H4 (cell line): ENCODE results near the gene SCAPER. TPM values are rescaled to one million over a fixed set of nuclear protein-coding genes. Genes with fewer than 3 reads are reported as not detected.
A peak's percentile ranks its signal among the peaks of the same experiment; 100 is the strongest.

Experiments used
- DNase-seq: peaks from one replicate; pipeline ENCODE4 v3.0.0-alpha.2; 2015; ENCODE audit warnings: low spot score
- total RNA-seq: library from RNA; depleted of rRNA; stranded (reverse); fragments of >200 nt; shearing (Covaris generic); gene quantifications from 2 replicates; pipeline ENCODE4 v1.2.3, GENCODE V29; 2014; rRNA removed

SCAPER gene, protein sequence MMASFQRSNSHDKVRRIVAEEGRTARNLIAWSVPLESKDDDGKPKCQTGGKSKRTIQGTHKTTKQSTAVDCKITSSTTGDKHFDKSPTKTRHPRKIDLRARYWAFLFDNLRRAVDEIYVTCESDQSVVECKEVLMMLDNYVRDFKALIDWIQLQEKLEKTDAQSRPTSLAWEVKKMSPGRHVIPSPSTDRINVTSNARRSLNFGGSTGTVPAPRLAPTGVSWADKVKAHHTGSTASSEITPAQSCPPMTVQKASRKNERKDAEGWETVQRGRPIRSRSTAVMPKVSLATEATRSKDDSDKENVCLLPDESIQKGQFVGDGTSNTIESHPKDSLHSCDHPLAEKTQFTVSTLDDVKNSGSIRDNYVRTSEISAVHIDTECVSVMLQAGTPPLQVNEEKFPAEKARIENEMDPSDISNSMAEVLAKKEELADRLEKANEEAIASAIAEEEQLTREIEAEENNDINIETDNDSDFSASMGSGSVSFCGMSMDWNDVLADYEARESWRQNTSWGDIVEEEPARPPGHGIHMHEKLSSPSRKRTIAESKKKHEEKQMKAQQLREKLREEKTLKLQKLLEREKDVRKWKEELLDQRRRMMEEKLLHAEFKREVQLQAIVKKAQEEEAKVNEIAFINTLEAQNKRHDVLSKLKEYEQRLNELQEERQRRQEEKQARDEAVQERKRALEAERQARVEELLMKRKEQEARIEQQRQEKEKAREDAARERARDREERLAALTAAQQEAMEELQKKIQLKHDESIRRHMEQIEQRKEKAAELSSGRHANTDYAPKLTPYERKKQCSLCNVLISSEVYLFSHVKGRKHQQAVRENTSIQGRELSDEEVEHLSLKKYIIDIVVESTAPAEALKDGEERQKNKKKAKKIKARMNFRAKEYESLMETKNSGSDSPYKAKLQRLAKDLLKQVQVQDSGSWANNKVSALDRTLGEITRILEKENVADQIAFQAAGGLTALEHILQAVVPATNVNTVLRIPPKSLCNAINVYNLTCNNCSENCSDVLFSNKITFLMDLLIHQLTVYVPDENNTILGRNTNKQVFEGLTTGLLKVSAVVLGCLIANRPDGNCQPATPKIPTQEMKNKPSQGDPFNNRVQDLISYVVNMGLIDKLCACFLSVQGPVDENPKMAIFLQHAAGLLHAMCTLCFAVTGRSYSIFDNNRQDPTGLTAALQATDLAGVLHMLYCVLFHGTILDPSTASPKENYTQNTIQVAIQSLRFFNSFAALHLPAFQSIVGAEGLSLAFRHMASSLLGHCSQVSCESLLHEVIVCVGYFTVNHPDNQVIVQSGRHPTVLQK (N-terminal part only)
- 2.5 and 10.0 TPM in 2 replicates for total RNA-seq

DNA sequence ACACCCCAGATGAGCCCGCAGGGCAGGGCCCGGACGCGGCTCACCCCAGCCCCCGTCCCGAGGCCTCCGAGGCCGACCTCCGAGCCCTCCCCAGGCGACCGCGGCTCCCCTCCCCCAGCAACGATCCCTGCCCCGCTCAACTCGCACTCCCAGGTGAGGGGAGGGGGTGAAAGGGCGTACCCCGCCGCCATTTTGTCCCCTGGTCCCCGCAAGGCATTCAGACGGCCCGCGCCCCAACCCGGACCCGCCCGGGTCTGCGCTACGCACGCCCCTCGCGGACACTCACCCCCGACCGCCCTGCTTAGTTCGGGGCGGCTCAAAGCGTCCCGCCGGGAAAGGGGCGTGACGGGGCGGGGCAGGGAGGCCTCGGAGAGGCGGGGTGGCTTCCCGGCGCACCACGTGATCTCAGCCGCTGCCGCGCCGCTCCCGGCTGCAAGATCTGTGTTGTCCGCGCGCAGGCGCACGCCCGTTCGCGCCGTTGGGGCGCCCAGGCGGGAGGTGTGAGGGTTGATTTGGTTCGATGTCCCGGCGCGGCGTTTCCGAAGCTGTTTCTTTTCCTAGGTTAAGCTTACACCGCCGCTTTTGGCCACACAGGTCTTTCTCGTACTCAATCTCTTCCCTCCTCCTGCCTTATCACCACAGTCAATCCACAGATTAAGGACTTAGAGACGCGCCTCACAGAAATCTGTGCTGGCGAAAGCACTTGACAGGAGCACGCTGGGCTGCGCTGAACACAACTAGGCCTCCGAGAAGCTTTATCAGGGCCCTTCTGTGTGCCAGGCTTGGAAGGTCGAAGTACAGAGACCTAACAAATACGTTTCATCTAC lies at the start of gene SCAPER:
TSS of gene SCAPER (minus strand) at position 328 of the 827 bp plus-strand sequence. CDS start 21,523 bp downstream, outside the sequence.
- DNase-seq: peak; percentile 68

DNA sequence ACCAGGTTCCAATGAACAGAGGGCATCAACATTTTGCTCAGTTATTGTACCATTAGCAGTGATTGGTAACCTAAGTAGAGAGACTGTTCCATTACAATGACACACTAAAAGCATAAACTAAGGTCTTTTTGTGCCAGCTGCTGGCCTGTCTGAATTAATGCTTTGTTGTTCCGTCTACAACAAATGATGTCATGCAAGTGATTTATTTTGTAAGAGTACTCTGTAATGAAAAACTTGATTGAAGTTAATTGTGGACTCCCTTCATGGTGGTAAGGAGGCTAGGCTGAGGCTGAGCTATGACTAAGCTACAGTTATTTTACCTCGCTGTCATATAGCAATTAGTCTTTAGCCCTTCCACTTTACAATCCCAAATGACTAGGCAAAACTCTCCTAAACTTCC lies 49.6 kb upstream of the SCAPER start:
- peak; percentile 44 for DNase-seq

DNA sequence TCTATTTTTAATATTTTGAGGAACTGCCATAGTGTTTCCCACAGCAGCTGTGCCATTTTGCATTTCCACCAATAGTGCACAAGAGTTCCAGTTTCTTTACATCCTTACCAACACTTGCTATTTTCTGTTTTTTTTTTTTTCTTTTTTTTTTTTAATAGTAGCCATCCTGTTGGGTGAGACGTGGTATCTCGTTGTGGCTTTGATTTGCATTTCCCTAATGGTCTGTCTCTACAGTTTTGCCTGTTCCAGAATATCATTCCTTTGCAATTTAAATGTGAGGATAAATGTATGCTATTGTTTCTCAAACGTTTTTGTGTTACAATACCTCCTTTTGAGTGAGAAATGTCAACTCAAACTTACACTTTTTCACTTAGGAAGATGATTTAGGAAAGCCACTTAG lies 48.8 kb upstream of the SCAPER start:
- no peak for DNase-seq

DNA sequence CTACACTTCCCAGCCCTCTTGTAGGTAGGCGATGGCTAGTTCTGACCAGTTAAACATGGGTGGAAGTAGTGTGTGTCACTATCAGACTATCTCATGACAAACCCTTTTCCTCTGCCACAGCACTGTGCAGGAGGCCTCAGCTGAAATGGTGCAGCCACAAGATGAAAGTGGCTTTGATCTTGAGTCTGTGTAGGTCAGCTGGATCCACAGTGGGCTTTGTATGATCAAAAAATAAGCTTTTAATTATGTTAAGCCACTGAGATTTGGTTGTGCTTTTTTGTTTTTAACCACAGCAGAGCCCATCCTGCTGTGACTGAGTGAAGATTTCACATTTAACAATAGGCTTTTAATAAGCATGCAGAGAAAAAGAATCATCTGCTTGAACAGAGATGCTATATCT lies 46.1 kb upstream of the SCAPER start:
- no peak for DNase-seq

DNA sequence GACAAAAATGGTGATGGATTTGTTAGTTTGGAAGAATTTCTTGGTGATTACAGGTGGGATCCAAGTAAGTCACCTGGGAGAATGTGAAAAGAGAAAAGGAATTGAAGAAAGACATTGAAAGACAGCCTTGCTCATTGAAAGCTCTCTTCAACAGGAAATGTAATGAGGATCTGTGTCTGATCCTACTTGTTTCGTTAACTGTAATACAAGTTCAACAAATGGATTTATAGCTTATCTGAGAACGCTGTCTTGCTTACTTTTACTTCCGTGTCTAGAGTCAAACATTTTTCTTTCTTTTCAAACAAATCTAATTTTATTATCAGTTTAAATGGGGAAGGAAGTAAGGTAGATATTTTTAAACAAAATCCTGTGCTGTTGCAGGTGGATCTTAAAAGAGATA lies 42.3 kb upstream of the SCAPER start:
- no peak for DNase-seq

DNA sequence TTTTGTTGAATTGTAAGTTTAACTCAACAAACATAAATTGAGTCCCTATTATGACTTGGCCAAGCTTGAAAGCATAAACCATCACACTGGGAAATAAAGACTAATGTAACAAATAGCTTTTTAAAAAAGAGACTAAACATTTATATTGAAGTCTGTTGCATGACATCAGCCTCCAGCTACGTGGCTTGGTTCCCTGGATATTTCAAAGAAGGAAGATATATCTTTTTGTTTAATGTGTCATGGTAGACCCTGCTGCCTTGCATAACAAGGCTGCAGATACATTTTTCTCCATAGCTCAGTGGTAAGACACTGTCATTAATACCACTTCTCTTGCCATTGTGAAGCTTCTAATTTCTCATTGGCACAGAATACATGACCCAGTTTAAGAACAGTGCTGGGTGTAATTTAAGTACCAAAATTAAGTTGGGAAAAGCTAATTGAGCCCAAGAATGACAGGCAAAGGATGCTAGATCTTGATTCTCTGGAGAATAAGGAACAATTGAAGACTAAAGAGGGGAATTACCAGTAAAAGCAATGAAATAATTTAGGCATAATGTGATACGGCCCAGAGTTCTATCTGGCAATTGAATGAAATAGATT lies 40.5 kb upstream of the SCAPER start:
- no peak for DNase-seq

DNA sequence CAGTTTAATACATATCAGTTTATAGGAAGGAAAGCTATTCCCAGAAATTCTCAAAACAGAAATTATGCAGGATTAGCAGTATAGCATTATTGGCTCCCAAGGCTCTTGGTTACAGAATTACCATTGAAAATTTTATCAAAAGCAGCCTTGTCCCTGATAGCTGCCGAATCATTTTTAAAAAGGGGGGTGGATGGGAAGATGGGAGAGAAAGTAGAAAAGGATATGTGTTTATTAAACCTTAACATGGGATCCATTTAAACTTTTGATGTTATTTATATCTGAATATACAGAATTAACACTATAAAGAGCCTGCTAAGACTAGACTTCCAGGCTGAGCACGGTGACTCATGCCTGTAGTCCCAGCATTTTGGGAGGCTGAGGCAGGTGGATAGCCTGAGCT lies 37.2 kb upstream of the SCAPER start:
- DNase-seq: no peak

DNA sequence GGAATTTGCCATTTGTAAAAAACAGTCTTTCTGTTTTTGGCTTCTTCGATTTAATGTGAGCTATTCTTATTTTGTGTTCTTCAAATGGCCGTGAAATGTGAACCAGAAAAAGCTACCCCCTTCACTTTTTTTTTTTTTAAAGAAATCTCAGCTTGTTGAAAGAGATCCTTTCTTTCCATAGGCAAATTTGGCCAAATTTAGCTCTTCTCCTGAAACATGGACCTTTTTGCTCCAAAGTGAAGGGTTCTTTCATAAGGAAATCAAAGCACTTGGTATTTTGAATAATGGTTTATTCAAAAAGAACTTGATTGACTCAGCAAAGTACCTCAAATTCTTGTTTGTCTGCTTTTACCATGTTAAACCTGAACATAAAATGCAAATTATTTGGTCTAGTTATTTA lies 36.5 kb upstream of the SCAPER start:
- no peak for DNase-seq

DNA sequence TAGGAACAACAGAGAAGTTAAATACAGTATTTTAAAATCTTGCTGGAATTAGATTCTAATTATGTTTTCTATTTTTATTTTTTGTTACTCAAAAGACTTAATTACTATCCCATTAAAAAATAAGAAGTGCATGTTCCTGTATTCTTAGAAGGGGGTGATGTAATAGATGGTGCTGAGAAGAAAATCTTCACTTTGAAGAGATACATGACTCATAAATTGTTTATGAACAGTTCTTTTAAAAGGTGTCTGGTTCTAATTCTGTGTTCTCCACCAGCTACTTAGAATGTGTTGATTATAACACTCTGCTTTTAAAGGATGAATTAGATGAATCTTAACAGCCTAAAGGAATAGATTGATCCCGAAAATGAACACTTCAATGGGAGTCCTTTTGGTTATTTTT lies 34.6 kb upstream of the SCAPER start:
- no peak for DNase-seq

DNA sequence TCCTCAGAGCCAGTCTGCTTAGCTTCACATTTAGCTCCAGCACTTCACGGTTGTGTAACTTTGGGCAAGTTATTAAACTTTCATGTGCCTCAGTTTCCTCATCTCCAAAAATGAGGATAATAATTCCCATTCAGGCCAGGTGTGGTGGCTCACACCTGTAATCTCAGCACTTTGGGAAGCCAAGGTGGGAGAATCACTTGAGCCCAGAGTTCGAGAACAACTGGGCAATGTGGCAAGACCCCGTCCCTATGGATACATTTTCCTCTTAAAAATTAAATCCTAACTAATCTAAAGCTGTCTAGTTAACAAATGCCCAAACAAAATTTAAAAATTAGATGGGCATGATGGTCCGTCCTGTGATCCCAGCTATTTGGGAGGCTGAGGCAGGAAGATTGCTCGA lies 33.6 kb upstream of the SCAPER start:
- DNase-seq: no peak

DNA sequence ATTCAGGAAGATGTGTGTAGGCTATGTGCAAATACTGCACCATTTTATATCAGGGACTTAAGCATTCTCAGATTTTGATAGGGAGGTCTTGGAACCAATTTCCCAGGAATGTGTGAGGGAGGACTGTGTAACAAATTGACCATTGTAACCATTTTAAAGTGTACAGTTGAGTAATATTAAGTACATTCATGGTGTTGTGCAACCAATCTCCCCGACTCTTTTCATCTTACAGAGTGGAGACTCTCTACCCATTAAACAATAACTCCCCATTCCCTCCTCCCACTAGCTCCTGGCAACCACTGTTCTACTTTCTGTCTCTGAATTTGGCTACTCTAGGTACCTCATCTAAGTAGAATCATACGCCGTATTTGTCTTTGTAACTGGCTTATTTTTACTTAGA lies 31.5 kb upstream of the SCAPER start:
- DNase-seq: no peak

DNA sequence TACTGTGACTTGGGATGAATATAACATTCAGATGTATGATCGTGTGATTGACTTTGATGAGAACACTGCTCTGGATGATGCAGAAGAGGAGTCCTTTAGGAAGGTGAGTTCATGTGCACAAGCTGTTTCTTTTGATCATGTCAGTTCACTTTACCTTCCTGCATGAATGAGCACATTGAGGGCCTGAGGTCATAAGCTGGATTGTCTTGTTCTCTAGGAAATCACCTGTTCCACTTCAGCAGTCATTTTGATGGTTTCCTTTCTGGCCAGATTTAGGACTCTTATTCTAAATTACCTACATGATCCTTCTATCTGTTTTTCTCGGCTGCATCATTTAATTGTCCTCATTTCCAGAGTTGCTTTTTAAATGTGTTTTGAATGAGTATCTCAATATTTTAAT lies 30.5 kb upstream of the SCAPER start:
- no peak for DNase-seq

DNA sequence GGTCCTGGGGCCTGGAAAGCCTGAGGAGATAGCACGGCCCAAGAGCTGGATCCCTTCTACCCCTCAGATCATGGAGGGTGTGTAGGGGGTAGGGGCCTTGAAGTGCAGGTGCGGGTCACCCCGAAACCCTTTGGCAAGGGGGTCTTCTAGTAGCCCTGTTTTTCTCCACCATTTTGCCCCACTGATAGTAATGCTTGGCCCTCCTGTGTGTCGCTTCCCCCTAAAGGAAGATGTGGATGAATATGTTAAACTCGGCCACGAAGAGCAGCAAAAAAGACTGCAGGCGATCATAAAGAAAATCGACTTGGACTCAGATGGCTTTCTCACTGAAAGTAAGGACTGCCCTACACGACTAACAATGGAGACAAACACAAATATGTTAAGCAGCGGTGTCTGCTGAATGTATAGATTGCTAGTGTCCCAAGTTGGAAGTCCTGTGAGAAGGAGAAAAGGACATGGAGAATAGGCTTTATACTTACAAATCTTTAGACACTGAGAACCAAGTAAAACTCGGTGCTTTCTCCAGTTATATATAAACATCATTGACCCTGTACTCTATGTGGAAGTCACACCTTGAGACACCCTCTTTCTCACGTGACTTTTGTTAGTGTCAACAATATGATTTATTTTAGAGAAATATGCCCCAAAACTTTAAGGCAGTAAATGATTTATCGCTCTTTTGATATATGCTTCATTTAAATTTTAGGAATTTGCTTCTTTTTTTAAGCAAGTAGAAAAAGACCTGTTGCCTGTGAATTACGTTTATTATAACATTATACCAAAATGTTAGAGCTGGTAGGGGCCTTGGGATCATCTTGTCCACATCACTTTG lies 27.2 kb upstream of the SCAPER start:
- no peak for DNase-seq

DNA sequence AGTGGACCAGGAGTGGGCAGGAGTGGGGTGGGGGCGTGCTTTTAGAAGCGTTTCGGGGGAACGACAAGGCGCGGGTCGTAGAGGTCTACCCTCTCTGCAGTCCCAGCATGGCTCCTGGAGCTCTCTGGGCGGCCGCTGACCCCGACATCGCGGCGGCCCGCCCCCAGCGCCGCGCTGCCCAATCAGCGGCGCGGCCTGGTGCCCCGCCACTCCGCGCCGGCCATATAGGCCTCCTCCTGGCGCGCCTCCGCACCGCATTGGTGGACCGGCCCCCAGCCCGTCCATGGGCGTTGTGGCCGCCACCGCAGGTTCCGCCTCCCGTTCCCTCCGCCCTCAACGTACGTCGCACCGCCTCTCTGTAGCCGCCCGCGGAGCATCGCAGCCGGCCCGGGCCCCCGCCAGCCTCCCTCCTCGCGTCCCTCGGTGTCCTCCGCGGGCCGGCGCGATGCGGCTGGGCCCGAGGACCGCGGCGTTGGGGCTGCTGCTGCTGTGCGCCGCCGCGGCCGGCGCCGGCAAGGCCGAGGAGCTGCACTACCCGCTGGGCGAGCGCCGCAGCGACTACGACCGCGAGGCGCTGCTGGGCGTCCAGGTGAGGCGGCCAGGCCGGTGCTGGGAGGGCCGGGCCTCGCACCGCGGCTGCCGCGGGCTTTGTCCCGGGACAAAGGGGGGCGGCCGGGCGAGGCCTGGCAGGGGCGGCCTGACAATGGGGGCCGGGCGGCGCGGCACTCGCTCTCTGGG lies 26.4 kb upstream of the SCAPER start, which contains the start of gene RCN2:
TSS of gene RCN2 (plus strand) at position 353 of the 738 bp plus-strand sequence. CDS start at position 446, 93 bp downstream.
- DNase-seq: peak; percentile 93

DNA sequence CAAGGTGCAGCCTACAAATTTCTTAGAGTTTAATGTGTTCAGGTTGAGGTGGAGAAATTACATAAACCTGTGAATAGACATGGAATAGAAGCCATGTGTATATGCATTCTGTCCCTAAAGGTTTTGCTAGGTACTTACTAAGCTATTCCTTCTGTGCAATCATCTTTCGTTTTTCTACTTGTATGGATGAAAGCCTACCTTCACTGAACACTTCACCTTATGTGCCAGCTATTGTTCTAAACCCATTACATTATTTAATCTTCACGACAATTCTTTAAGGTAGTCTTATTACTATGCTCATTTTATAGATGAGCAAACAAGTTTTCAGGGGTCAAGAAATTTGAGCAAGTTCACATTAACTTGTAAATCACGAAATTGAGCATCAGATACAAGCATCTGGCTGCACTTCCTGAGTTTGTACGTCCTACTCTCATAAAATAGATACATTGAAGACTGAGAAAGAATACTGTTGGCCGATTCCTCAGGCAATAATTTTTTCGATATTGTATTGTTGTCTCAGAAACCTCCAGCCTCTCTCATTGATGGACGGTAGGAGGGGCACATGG lies 25.8 kb upstream of the SCAPER start:
- DNase-seq: no peak

DNA sequence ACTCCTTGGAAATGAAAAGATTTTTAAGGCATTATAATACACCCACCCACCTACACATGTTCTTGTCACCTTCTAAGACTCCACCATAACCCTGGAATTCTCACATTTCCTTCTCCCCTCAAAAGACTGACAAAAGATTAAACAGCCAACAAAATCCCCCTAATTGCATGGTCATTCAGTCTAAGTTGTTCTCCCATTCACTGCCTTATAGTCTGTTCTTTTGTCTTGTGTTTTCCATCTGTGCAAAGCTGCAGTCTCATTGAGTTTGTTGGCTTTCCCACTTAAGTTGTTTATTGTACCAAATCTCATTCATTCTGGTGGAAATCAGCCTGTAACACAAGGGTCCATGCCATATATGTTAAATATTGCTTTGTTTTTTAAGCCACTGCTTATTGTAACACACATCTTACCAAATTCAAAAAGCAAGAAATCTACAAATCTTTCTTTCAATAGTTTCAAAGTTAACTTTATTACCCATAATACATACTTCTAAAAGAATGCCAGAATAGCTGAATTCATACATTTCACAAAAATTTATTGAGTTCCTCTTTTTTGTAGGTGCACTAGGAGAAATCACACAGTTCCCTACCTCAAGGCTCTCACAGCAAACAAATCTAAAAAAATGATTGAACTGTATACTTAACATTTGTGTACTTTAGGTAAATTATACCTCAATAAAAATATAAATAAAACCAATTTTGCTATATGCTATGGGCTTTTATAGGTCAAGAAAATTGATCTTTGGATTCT lies 24.0 kb upstream of the SCAPER start:
- DNase-seq: no peak

DNA sequence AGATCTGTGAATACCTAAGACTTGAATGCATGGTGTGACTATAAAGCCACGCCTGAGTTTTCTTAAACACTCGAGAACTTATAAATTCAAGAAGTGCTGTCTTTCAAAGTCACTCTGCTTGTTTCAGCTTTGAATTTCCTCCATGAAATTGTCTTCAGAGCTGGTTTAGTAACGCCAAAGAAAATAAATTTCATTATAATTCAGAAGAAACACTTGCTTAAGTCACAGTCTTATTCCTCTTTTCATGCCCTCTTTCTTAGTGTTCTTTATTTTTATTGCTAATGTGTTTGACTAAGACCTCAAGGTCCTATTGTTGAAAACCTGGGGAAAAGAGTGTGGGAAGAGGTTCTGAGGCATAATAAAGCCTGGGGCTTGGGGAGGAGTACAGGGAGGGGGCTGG lies 23.1 kb upstream of the SCAPER start:
- DNase-seq: no peak

DNA sequence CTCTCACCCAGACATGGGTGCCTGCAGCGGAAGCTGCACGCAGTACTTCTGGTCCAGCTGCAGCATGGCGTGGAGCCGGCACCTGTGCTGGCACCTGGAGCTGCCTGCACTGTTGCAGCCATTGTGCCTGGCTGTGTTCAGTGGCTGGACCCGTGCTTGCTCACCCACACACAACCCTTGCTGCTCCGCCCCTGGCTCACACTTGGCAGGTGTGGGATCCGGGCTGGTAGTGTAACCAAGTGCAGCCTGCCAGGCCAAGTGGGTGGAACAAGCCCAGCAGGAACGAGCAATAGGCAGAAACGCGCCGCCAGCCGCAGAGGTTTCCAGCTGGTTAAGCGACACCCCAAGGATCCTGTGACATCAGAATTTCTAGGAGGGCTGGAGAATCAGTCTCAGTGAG lies 11.2 kb upstream of the SCAPER start:
- no peak for DNase-seq
